ENCODE data around the gene GMPR2. TPM values are rescaled to one million over a fixed set of nuclear protein-coding genes. Genes with fewer than 3 reads are reported as not detected.

The GMPR2 gene
- total and polyA plus RNA-seq, 2 of the 13 experiments (the other 11 are each of a cell fraction or from before 2014, with no cell fraction given) = 210 to 273 TPM

DNA sequence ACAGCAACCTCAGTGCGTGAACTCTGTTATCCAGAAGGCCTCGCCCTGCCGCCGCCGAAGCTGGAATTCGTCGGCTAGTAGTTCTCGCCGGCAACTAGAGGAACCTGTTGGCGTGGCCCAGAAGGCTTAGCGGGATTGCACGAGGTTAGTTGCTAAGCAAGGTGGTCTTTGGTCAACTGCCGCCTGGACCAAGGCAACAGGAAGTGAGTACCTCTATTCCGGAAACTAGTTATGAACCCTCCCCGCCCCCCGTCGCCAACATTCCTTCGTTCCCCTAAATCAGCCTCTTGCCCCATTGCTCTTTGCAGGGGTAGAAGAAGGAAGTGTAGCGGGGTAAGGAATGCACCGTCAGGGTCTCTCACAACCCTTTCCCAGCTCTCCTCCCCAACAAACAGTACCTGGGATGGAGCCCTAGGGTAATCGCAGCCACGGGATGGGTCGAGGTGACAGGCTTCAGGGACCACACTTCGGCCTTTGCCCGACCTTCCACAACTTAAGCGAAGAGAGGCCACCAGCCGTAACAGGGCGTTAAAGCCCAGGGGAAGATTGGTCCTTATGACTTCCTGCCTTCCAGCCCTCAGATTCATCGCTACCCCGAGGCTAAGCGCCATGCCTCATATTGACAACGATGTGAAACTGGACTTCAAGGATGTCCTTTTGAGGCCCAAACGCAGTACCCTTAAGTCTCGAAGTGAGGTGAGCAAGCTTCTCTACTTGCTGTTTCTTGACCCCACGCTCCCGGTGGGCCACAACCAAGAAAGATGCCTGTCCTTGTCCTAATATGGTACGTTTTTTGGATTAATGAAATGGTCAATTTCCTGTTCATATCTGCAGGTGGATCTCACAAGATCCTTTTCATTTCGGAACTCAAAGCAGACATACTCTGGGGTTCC lies at the start of gene GMPR2 (continued):
- TF ChIP-seq SCMH1 (CRISPR knock-in tag; IDR thresholded peaks at IDR 0.05; ENCODE audit: borderline replicate concordance) (no peak), ZBTB3 (CRISPR knock-in tag; IDR thresholded peaks at IDR 0.05; ENCODE audit: borderline replicate concordance, low read depth) (no peak; the same call in 1 of the 2 replicates), MYNN (CRISPR knock-in tag; IDR thresholded peaks at IDR 0.05; ENCODE audit: low read depth) (peak; percentile 95), ZNF557 (CRISPR knock-in tag; IDR thresholded peaks at IDR 0.05) (peak; percentile 92; the same call in 1 of the 2 replicates), MIER2 (CRISPR knock-in tag; IDR thresholded peaks at IDR 0.05) (peak; percentile 28; the same call in 1 of the 2 replicates), SOX5 (CRISPR knock-in tag; IDR thresholded peaks at IDR 0.05; ENCODE audit: borderline replicate concordance) (peak; percentile 37)
- TF ChIP-seq, protein P1, sequence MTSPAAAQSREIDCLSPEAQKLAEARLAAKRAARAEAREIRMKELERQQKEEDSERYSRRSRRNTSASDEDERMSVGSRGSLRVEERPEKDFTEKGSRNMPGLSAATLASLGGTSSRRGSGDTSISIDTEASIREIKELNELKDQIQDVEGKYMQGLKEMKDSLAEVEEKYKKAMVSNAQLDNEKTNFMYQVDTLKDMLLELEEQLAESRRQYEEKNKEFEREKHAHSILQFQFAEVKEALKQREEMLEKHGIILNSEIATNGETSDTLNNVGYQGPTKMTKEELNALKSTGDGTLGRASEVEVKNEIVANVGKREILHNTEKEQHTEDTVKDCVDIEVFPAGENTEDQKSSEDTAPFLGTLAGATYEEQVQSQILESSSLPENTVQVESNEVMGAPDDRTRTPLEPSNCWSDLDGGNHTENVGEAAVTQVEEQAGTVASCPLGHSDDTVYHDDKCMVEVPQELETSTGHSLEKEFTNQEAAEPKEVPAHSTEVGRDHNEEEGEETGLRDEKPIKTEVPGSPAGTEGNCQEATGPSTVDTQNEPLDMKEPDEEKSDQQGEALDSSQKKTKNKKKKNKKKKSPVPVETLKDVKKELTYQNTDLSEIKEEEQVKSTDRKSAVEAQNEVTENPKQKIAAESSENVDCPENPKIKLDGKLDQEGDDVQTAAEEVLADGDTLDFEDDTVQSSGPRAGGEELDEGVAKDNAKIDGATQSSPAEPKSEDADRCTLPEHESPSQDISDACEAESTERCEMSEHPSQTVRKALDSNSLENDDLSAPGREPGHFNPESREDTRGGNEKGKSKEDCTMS (CRISPR knock-in tag; conservative IDR thresholded peaks at IDR 0.05) = 0 out of 2 replicates have a peak, but pooled peaks have one; percentile 22
- TF ChIP-seq, protein P2, sequence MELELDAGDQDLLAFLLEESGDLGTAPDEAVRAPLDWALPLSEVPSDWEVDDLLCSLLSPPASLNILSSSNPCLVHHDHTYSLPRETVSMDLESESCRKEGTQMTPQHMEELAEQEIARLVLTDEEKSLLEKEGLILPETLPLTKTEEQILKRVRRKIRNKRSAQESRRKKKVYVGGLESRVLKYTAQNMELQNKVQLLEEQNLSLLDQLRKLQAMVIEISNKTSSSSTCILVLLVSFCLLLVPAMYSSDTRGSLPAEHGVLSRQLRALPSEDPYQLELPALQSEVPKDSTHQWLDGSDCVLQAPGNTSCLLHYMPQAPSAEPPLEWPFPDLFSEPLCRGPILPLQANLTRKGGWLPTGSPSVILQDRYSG (CRISPR knock-in tag; IDR thresholded peaks at IDR 0.05) = peak; percentile 97
- TF ChIP-seq, protein P3, sequence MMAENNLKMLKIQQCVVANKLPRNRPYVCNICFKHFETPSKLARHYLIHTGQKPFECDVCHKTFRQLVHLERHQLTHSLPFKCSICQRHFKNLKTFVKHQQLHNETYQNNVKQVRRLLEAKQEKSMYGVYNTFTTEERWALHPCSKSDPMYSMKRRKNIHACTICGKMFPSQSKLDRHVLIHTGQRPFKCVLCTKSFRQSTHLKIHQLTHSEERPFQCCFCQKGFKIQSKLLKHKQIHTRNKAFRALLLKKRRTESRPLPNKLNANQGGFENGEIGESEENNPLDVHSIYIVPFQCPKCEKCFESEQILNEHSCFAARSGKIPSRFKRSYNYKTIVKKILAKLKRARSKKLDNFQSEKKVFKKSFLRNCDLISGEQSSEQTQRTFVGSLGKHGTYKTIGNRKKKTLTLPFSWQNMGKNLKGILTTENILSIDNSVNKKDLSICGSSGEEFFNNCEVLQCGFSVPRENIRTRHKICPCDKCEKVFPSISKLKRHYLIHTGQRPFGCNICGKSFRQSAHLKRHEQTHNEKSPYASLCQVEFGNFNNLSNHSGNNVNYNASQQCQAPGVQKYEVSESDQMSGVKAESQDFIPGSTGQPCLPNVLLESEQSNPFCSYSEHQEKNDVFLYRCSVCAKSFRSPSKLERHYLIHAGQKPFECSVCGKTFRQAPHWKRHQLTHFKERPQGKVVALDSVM (CRISPR knock-in tag; IDR thresholded peaks at IDR 0.05) = no peak
- TF ChIP-seq, protein P4, sequence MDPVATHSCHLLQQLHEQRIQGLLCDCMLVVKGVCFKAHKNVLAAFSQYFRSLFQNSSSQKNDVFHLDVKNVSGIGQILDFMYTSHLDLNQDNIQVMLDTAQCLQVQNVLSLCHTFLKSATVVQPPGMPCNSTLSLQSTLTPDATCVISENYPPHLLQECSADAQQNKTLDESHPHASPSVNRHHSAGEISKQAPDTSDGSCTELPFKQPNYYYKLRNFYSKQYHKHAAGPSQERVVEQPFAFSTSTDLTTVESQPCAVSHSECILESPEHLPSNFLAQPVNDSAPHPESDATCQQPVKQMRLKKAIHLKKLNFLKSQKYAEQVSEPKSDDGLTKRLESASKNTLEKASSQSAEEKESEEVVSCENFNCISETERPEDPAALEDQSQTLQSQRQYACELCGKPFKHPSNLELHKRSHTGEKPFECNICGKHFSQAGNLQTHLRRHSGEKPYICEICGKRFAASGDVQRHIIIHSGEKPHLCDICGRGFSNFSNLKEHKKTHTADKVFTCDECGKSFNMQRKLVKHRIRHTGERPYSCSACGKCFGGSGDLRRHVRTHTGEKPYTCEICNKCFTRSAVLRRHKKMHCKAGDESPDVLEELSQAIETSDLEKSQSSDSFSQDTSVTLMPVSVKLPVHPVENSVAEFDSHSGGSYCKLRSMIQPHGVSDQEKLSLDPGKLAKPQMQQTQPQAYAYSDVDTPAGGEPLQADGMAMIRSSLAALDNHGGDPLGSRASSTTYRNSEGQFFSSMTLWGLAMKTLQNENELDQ (CRISPR knock-in tag; IDR thresholded peaks at IDR 0.05; ENCODE audit: borderline replicate concordance) = peak; percentile 83
- TF ChIP-seq, protein P5, sequence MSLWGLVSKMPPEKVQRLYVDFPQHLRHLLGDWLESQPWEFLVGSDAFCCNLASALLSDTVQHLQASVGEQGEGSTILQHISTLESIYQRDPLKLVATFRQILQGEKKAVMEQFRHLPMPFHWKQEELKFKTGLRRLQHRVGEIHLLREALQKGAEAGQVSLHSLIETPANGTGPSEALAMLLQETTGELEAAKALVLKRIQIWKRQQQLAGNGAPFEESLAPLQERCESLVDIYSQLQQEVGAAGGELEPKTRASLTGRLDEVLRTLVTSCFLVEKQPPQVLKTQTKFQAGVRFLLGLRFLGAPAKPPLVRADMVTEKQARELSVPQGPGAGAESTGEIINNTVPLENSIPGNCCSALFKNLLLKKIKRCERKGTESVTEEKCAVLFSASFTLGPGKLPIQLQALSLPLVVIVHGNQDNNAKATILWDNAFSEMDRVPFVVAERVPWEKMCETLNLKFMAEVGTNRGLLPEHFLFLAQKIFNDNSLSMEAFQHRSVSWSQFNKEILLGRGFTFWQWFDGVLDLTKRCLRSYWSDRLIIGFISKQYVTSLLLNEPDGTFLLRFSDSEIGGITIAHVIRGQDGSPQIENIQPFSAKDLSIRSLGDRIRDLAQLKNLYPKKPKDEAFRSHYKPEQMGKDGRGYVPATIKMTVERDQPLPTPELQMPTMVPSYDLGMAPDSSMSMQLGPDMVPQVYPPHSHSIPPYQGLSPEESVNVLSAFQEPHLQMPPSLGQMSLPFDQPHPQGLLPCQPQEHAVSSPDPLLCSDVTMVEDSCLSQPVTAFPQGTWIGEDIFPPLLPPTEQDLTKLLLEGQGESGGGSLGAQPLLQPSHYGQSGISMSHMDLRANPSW (CRISPR knock-in tag; IDR thresholded peaks at IDR 0.05; ENCODE audit: borderline replicate concordance) = no peak; the same call in 1 of the 2 replicates
- TF ChIP-seq, protein P6, sequence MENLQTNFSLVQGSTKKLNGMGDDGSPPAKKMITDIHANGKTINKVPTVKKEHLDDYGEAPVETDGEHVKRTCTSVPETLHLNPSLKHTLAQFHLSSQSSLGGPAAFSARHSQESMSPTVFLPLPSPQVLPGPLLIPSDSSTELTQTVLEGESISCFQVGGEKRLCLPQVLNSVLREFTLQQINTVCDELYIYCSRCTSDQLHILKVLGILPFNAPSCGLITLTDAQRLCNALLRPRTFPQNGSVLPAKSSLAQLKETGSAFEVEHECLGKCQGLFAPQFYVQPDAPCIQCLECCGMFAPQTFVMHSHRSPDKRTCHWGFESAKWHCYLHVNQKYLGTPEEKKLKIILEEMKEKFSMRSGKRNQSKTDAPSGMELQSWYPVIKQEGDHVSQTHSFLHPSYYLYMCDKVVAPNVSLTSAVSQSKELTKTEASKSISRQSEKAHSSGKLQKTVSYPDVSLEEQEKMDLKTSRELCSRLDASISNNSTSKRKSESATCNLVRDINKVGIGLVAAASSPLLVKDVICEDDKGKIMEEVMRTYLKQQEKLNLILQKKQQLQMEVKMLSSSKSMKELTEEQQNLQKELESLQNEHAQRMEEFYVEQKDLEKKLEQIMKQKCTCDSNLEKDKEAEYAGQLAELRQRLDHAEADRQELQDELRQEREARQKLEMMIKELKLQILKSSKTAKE (CRISPR knock-in tag; IDR thresholded peaks at IDR 0.05; ENCODE audit: borderline replicate concordance) = 0 out of 2 replicates have a peak, but pooled peaks have one; percentile 29
